Stomach (tissue), 9 donors: ENCODE measurements around the gene RPRD2. TPM values are rescaled to one million over a fixed set of nuclear protein-coding genes. Genes with fewer than 3 reads are reported as not detected.

ENCODE experiments used
- DNase-seq, 2 donors: peaks; one replicate each; pipeline versions ENCODE4 v3.0.0 to v3.0.0-alpha.2; 2013 to 2019
- H3K27ac ChIP-seq, 5 donors: fragments of 200-600 bp in 4 of 5; sonication (generic) in 4 of 5; one replicate each; pipeline ENCODE4 v1.5.1; 2013 to 2019; ENCODE audit warnings: mild to moderate bottlenecking in 1 of 5, moderate library complexity in 1 of 5
- H3K27me3 ChIP-seq, 3 donors: fragments of 200-600 bp; sonication (generic); one replicate each; pipeline ENCODE4 v1.5.1; 2017 to 2019; ENCODE audit warnings: mixed run types in 1 of 3
- H3K36me3 ChIP-seq, 4 donors: fragments of 200-600 bp; sonication (generic); 1 replicate in 3 of 4; 2 replicates in 1 of 4; pipeline ENCODE4 v1.5.1; 2016 to 2019
- H3K4me1 ChIP-seq, 4 donors: fragments of 200-600 bp; sonication (generic); one replicate each; pipeline ENCODE4 v1.5.1; 2016 to 2019
- H3K4me3 ChIP-seq, 4 donors: fragments of 200-600 bp; sonication (generic) in 3 of 4; one replicate each; pipeline ENCODE4 v1.5.1; 2016 to 2019; ENCODE audit warnings: mild to moderate bottlenecking in 1 of 4
- H3K9me3 ChIP-seq, 4 donors: fragments of 200-600 bp; sonication (generic); one replicate each; pipeline ENCODE4 v1.5.1; 2016 to 2019
- CTCF ChIP-seq, 7 experiments: fragments of 450-650 bp in 4 of 7; fragments of 200-600 bp in 3 of 7; sonication (generic) in 3 of 7; IDR thresholded peaks; one replicate each; pipeline ENCODE4 v1.5.1; 2016 to 2019; ENCODE audit warnings: antibody characterized with exemption in 7 of 7, control low read depth in 2 of 7, mild to moderate bottlenecking in 1 of 7
- EP300 ChIP-seq: sonication (generic); formaldehyde crosslinking; IDR thresholded peaks from one replicate; pipeline ENCODE4 v1.6.1; 2017; ENCODE audit warnings: antibody characterized with exemption
- POLR2A ChIP-seq, 4 donors: fragments of 450-650 bp; IDR thresholded peaks; one replicate each; pipeline ENCODE4 v1.6.1; 2016; ENCODE audit warnings: antibody characterized with exemption in 4 of 4, control low read depth in 2 of 4, mild to moderate bottlenecking in 1 of 4, moderate library complexity in 1 of 4
- POLR2AphosphoS5 ChIP-seq, 3 donors: sonication (generic); formaldehyde crosslinking; IDR thresholded peaks; one replicate each; pipeline ENCODE4 v1.6.1; 2016; ENCODE audit warnings: antibody characterized with exemption in 3 of 3
- WGBS, 5 donors: extraction: QIAGEN DNeasy Blood & Tissue Kit in 3 of 5; methylation state at CpG; one replicate each; pipeline versions ENCODE4 v1.1.5 to v1.1.7; 2013 to 2018; 5-methylcytosine and 5-hydroxymethylcytosine counted together
- intact Hi-C: fragments of 100-400 bp; cut with DNase I; formaldehyde crosslinking; loops from one replicate; pipeline ENCODE4 v1.15.1; 2023; ENCODE audit warnings: low total_unique reads
- polyA plus RNA-seq, 3 donors: library from polyadenylated mRNA; stranded (reverse); fragments of 200-250 nt; gene quantifications; one replicate each; pipeline ENCODE4 v1.2.3, GENCODE V29; 2013
- total RNA-seq, 5 donors: library from RNA; depleted of rRNA; stranded (reverse); fragments of >200 nt; gene quantifications; one replicate each; pipeline versions ENCODE4 v1.1.0 to v1.2.3, GENCODE V29; 2014 to 2016
- donor health status: healthy with polysubstance abuse.
- donor health status: Bipolar disorder and iron deficiency.
- donor health status: healthy.

The RPRD2 gene
- total and polyA plus RNA-seq, 8 donors, result 4.5 to 41.4 (median 12.3) TPM

GRCh38 chr1:150484861-150485260 lies 120.9 kb downstream of the RPRD2 start:
- WGBS, 5 donors, result 11 to 25% (median 14%) methylated on average over 2 of the region's 2 CpGs
- Histone ChIP-seq H3K9me3 (no peaks in the 10 kb centered on the region), H3K27me3 (no peaks in the 10 kb centered on the region), H3K4me3 (no peak overlapping the region), H3K27ac (no peak overlapping the region), H3K4me1 (peaks cover 6 to 19% (median 14%) of the 10 kb centered on the region in 4 donors), H3K36me3 (peaks cover 0 to 12% (median 10%) of the 10 kb centered on the region in 4 donors)
- TF ChIP-seq POLR2AphosphoS5 (IDR thresholded peaks at IDR 0.05), result no peak
- no peak for TF ChIP-seq CTCF (IDR thresholded peaks at IDR 0.05)
- TF ChIP-seq EP300, result no peak
- no peak for TF ChIP-seq POLR2A (IDR thresholded peaks at IDR 0.05)
- no peak for DNase-seq
- intact Hi-C loops, result no loop called here

GRCh38 chr1:150486966-150487762 lies 123.2 kb downstream of the RPRD2 start, which contains the start of gene TARS2:
TSS of gene TARS2 (plus strand) at chr1:150487419. CDS start at chr1:150487451, 32 bp downstream.
- Histone ChIP-seq H3K27me3 (no peaks in the 10 kb centered on the region), H3K4me1 (peaks cover 6 to 19% (median 14%) of the 10 kb centered on the region in 4 donors), H3K9me3 (no peaks in the 10 kb centered on the region), H3K36me3 (peaks cover 10 to 35% (median 33%) of the 10 kb centered on the region in 4 donors), H3K27ac (peak within 1 kb of the TSS; percentile 57 to 88 (median 78)), H3K4me3 (peak within 1 kb of the TSS; percentile 64 to 92 (median 77))
- intact Hi-C loops, result no loop called here
- peak; percentile 97 to 99 for DNase-seq
- TF ChIP-seq EP300, result no peak
- TF ChIP-seq POLR2AphosphoS5 (IDR thresholded peaks at IDR 0.05), result peak; percentile 44 to 87 (median 78)
- peak in 5 of 7 experiments; percentile 28 to 62 (median 41) for TF ChIP-seq CTCF (IDR thresholded peaks at IDR 0.05)
- peak in 1 of 4 donors; percentile 48 for TF ChIP-seq POLR2A (IDR thresholded peaks at IDR 0.05)
- WGBS, 5 donors, result 0 to 1% (median 0%) methylated on average over 29 to 30 of the region's 30 CpGs

- no peak for DNase-seq
- peak overlapping the region in 4 of 5 donors; percentile 70 to 88 (median 82) for H3K27ac ChIP-seq
- H3K4me3 ChIP-seq, result peak overlapping the region; percentile 64 to 92 (median 77)
- WGBS, 5 donors, result 1 to 6% (median 1%) methylated on average over 7 of the region's 7 CpGs
- TF ChIP-seq POLR2AphosphoS5 (IDR thresholded peaks at IDR 0.05), result no peak
- H3K36me3 ChIP-seq, result peaks cover 15 to 41% (median 39%) of the 10 kb centered on the region in 4 donors
- no peaks in the 10 kb centered on the region for H3K9me3 ChIP-seq
- peaks cover 6 to 19% (median 14%) of the 10 kb centered on the region in 4 donors for H3K4me1 ChIP-seq
- H3K27me3 ChIP-seq, result no peaks in the 10 kb centered on the region
- intact Hi-C loops, result no loop called here
These were observed 123.8 kb downstream of the RPRD2 start for GRCh38 chr1:150487763-150488115.

GRCh38 chr1:150493175-150493574 lies 129.2 kb downstream of the RPRD2 start:
- TF ChIP-seq CTCF (IDR thresholded peaks at IDR 0.05) (no peak), EP300 (no peak), POLR2A (IDR thresholded peaks at IDR 0.05) (no peak), POLR2AphosphoS5 (IDR thresholded peaks at IDR 0.05) (no peak)
- WGBS, 5 donors, result 93 to 99% (median 98%) methylated on average over 8 of the region's 8 CpGs
- DNase-seq, result no peak
- no peak overlapping the region for H3K4me3 ChIP-seq
- H3K27me3 ChIP-seq, result no peaks in the 10 kb centered on the region
- H3K9me3 ChIP-seq, result no peaks in the 10 kb centered on the region
- intact Hi-C loops, result no loop called here
- peaks cover under 1 to 10% (median 6%) of the 10 kb centered on the region in 4 donors for H3K4me1 ChIP-seq
- no peak overlapping the region for H3K27ac ChIP-seq
- H3K36me3 ChIP-seq, result peaks cover 33 to 95% (median 90%) of the 10 kb centered on the region in 4 donors
